WI38 (cell line): ENCODE results near the gene HNRNPH2.

Source experiments
- H3K4me3 ChIP-seq: 2 replicates; pipeline ENCODE4 v1.5.1; 2011; ENCODE audit warnings: low read depth, mild to moderate bottlenecking, control low read depth, low read length
- CTCF ChIP-seq: IDR thresholded peaks from 2 replicates; pipeline ENCODE4 v1.5.1; 2012; ENCODE audit warnings: low read depth, mild to moderate bottlenecking, control low read depth, low read length

HNRNPH2 gene

DNA sequence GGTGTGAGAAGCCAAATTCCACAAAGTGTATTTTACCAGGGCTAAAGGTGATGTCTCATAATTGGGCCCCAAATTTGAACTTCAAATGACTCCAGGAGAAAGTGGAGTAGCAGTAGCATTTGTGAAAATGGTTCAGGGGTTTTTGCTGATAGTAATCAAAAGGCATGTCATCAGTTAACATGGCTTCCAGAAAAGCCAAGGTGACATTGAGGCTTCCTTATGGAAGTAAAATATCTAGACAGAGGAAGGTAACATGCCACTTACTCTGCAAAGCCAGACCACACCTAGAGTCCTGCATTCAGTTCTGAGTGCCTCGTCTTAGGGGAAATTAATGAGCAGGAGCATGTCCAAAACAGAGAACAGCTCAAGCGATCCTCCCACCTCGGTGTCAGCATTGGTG, 19.4 kb upstream of the HNRNPH2 start:
- no peak for TF ChIP-seq CTCF
- no peak overlapping the region for H3K4me3 ChIP-seq

- peak within 1 kb of the TSS; percentile 66 for H3K4me3 ChIP-seq
- TF ChIP-seq CTCF, result peak; percentile 63
Observed at GRCh38 chrX:101390664-101391525, 17.1 kb upstream of the HNRNPH2 start, which contains the start of gene RPL36A. RPL36A (plus strand) TSS chrX:101391011; CDS start chrX:101391044, 33 bp downstream.

- H3K4me3 ChIP-seq, result peak overlapping the region; percentile 66
- TF ChIP-seq CTCF, result no peak
Observed at GRCh38 chrX:101391831-101392230, 16.2 kb upstream of the HNRNPH2 start.

DNA sequence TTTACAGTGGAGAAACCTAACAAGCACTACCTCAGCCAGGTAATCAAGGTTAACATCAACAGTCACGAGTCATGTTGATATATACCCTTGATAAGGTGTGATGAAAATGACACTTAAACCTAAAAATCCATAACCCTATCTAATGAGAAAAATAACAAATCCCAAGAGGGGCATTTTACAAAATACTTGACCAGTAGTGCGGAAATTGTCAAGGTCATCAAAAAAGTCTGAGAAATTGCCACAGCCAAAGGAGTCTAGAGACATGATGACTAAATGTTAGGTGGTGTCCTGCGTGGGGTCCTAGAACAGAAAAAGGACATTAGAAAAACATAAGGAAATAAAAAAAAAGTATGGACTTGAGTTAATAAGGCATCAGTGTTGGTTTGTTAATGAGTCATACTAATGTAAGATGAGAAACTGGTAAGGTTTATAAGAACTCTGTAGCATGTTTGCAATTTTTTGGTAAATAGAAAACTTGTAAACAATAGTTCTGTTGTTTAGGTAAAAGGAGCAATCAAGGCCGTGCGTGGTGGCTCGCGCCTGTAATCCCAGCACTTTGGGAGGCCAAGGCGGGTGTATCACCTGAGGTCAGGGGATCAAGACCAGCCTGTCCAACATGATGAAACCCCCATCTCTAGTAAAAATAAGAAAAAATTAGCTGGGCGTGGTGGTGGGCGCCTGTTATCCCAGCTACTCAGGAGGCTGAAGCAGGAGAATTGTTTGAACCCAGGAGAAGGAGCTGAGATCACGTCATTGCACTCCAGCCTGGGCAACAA, 14.3 kb upstream of the HNRNPH2 start:
- TF ChIP-seq CTCF, result no peak
- no peak overlapping the region for H3K4me3 ChIP-seq

DNA sequence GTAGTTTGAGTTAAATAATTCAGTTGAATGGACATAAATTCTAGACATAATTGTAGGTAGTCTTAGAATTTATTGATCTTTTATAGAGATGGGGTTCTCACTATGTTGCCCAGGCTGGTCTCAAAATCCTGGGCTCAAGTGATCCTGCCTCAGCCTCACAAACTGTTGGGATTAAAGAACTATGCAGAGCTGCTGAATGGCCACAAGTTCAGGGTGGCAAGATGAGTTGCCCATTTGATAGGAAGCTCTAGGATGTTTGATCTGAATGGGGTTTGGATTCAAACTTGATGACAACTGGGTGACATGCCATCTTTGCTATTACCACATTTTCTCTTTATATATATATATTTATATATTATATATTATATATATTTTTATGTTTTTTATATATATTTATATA, 13.7 kb upstream of the HNRNPH2 start:
- no peak overlapping the region for H3K4me3 ChIP-seq
- no peak for TF ChIP-seq CTCF

GRCh38 chrX:101395789-101396188, 12.2 kb upstream of the HNRNPH2 start:
- H3K4me3 ChIP-seq, result no peak overlapping the region
- TF ChIP-seq CTCF, result no peak

- TF ChIP-seq CTCF, result no peak
- H3K4me3 ChIP-seq, result no peak overlapping the region
Observed at GRCh38 chrX:101397779-101398178, 10.2 kb upstream of the HNRNPH2 start.
